Naive B cell (primary cell): ENCODE results near the gene CCDC43. TPM values are rescaled to one million over a fixed set of nuclear protein-coding genes. Genes with fewer than 3 reads are reported as not detected.
"Not testable (repeated sequence)": the region's sequence is repeated elsewhere in the genome, so short reads cannot be mapped to it uniquely, and the experiment has no call there.

Experiments used
- ATAC-seq, 2 donors: fragments of 150-1000 bp; cut with Tn5 transposase; 2 replicates each; pipeline ENCODE4 v1.10.0; 2021; ENCODE audit warnings: low read depth in 2 of 2, mild to moderate bottlenecking in 2 of 2, moderate library complexity in 2 of 2
- DNase-seq: peaks from one replicate; pipeline ENCODE4 v3.0.0; 2022
- H3K27ac Mint-ChIP-seq, 6 donors: one replicate each; pipeline ENCODE4 v1.8.0; 2020 to 2022; ENCODE audit warnings: mild to moderate bottlenecking in 6 of 6, mixed read lengths in 6 of 6, moderate library complexity in 5 of 6, inconsistent platforms in 2 of 6
- H3K27me3 Mint-ChIP-seq, 3 donors: one replicate each; pipeline ENCODE4 v1.8.0; 2021 to 2022; ENCODE audit warnings: mixed read lengths in 3 of 3, mild to moderate bottlenecking in 1 of 3
- H3K36me3 Mint-ChIP-seq, 2 donors: one replicate each; pipeline ENCODE4 v1.8.0; 2020 to 2022; ENCODE audit warnings: mixed read lengths in 2 of 2, inconsistent platforms in 1 of 2, mild to moderate bottlenecking in 1 of 2
- H3K4me1 Mint-ChIP-seq, 3 donors: one replicate each; pipeline ENCODE4 v1.8.0; 2020 to 2022; ENCODE audit warnings: mixed read lengths in 3 of 3, inconsistent platforms in 1 of 3, mild to moderate bottlenecking in 1 of 3, moderate library complexity in 1 of 3
- H3K4me3 Mint-ChIP-seq, 8 donors: one replicate each; pipeline ENCODE4 v1.8.0; 2020 to 2022; ENCODE audit warnings: mild to moderate bottlenecking in 8 of 8, mixed read lengths in 8 of 8, moderate library complexity in 8 of 8, inconsistent platforms in 2 of 8
- H3K9me3 Mint-ChIP-seq, 7 donors: one replicate each; pipeline ENCODE4 v1.8.0; 2020 to 2022; ENCODE audit warnings: mixed read lengths in 7 of 7, mild to moderate bottlenecking in 5 of 7, inconsistent platforms in 2 of 7, moderate library complexity in 1 of 7
- polyA plus RNA-seq, 6 donors: library from polyadenylated mRNA; unstranded; fragments of 300-500 nt; fragmentation: Illumina TruSeq; gene quantifications; one replicate each; pipeline ENCODE4 v1.2.3, GENCODE V29; 2021; ENCODE audit warnings: low read depth in 6 of 6

The CCDC43 gene
- polyA plus RNA-seq, 6 donors from 2014 or later = 3.7 to 13.8 (median 11.1) TPM

GRCh38 chr17:44653954-44654353, 35.6 kb downstream of the CCDC43 start:
- peak overlapping the region in 2 of 8 donors; percentile 21 to 25 for H3K4me3 Mint-ChIP-seq
- no peak for ATAC-seq
- no peak for DNase-seq
- no peak overlapping the region for H3K27ac Mint-ChIP-seq
- H3K36me3 Mint-ChIP-seq = peaks cover 3 to 6% of the 10 kb centered on the region in 2 donors
- H3K9me3 Mint-ChIP-seq = peaks cover 0 to 9% (median 4%) of the 10 kb centered on the region in 7 donors
- H3K27me3 Mint-ChIP-seq = peaks cover 36 to 58% (median 44%) of the 10 kb centered on the region in 3 donors
- peaks cover 0 to 10% (median 8%) of the 10 kb centered on the region in 3 donors for H3K4me1 Mint-ChIP-seq

DNA sequence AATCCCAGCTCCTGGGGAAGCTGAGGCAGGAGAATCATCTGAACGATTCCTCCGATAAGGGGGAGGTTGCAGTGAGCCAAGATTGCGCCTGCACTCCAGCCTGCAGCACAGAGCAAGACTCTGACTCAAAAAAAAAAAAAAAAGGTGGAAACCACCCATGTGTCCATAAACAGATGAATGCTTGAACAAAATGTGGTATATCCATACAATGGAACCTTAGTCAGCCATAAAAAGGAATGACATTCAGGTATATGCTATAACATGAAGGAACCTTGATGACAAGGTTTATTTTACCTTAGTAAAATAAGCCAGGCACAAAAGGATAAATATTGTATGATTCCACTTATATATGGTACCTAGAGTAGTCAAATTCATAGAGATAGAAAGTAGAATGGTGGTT, 36.2 kb downstream of the CCDC43 start:
- peaks cover 36 to 64% (median 44%) of the 10 kb centered on the region in 3 donors for H3K27me3 Mint-ChIP-seq
- no peak for DNase-seq
- peaks cover 3 to 6% of the 10 kb centered on the region in 2 donors for H3K36me3 Mint-ChIP-seq
- peaks cover 0 to 10% (median 9%) of the 10 kb centered on the region in 3 donors for H3K4me1 Mint-ChIP-seq
- peak overlapping the region in 1 of 8 donors; percentile 25 for H3K4me3 Mint-ChIP-seq
- peaks cover 0 to 9% (median 4%) of the 10 kb centered on the region in 7 donors for H3K9me3 Mint-ChIP-seq
- H3K27ac Mint-ChIP-seq = no peak overlapping the region
- ATAC-seq = no peak

DNA sequence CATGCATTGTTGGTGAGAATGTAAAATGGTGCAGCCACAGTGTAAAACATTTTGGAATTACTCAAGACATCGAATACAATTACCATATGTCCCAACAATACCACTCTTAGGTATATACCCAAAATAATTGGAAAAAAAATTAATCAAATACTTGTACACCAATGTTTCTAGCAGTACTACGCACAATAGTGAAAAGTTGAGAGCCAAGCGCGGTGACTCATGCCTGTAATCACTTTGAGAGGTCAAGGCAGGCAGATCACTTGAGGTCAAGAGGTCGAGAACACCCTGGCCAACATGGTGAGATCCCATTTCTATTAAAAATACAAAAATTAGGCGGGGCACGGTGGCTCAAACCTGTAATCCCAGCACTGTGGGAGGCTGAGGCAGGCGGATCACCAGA, 36.8 kb downstream of the CCDC43 start:
- ATAC-seq (no peak), DNase-seq (no peak)
- Mint-ChIP-seq H3K4me3 (no peak overlapping the region), H3K4me1 (peaks cover 0 to 14% (median 10%) of the 10 kb centered on the region in 3 donors), H3K9me3 (peaks cover 0 to 9% (median 4%) of the 10 kb centered on the region in 7 donors), H3K27ac (no peak overlapping the region), H3K27me3 (peaks cover 42 to 69% (median 44%) of the 10 kb centered on the region in 3 donors), H3K36me3 (peaks cover 3 to 6% of the 10 kb centered on the region in 2 donors)

DNA sequence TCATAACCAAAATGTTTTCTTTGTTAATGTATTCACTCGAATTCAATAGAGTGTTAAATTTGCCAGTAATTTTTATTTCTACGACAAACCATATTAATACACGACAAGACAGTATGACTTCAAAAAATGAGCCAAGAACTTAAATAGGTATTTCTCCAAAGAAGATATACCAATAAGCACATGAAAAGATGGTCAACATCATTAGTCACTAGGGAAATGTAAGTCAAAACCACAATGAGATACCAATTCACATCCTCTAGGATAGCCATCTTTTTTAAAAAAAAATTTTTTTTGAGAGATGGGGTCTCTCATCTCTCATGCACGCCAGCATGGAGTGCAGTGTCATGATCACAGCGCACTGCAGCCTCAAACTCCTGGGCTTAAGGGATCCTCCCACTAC, 38.3 kb downstream of the CCDC43 start:
- Mint-ChIP-seq H3K4me1 (peaks cover 0 to 9% (median 3%) of the 10 kb centered on the region in 3 donors), H3K4me3 (no peak overlapping the region), H3K27me3 (peaks cover 33 to 58% (median 37%) of the 10 kb centered on the region in 3 donors), H3K36me3 (peaks cover 0 to 6% of the 10 kb centered on the region in 2 donors), H3K9me3 (peaks cover 0 to 9% (median 3%) of the 10 kb centered on the region in 7 donors), H3K27ac (peak overlapping the region in 1 of 6 donors; percentile 64)
- no peak for ATAC-seq
- DNase-seq = no peak

DNA sequence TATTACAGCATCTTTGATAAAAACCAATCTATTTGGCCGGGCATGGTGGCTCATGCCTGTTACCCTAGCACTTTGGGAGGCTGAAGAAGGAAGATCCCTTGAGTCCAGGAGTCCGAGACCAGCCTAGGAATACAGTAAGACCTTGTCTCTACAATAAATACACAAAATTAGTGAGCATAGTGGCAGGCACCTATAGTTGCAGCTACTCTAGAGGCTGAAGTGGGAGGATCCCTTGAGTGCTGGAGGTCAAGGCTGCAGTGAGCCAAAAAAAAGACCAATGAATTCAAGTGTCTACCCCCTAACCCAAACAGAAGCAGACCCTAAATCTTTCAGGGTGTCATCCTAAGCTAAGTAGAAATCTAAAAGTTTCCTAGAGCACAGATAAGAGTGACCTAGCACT, 40.6 kb downstream of the CCDC43 start:
- peak overlapping the region in 1 of 6 donors; percentile 22 for H3K27ac Mint-ChIP-seq
- DNase-seq (no peak), ATAC-seq (no peak)
- H3K9me3 Mint-ChIP-seq = peaks cover 0 to 1% (median 0%) of the 10 kb centered on the region in 7 donors
- no peak overlapping the region for H3K4me3 Mint-ChIP-seq
- H3K36me3 Mint-ChIP-seq = no peaks in the 10 kb centered on the region
- H3K27me3 Mint-ChIP-seq = peaks cover 23 to 55% (median 32%) of the 10 kb centered on the region in 3 donors
- H3K4me1 Mint-ChIP-seq = peaks cover 0 to 5% (median 0%) of the 10 kb centered on the region in 3 donors

DNA sequence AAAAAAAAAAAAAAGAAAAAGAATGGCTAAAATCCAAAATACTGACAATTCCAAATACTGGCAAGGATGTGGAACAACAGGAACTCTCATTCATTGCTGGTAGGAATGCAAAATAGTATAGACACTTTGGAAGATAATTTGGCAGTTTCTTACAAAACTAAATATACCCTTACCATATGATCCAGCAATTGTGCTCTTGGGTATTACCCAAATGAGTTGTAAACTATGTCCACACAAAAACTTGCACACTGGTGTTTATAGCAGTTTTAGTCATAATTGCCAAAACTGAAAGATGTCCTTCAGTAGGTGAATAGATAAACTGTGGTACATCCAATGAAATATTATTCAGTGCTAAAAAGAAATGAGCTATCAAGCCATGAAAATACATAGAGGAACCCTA, 41.8 kb downstream of the CCDC43 start:
- Mint-ChIP-seq H3K4me1 (peaks cover 0 to 5% (median 0%) of the 10 kb centered on the region in 3 donors), H3K9me3 (peaks cover 0 to 1% (median 0%) of the 10 kb centered on the region in 7 donors), H3K27me3 (peaks cover 21 to 58% (median 35%) of the 10 kb centered on the region in 3 donors), H3K27ac (no peak overlapping the region), H3K36me3 (no peaks in the 10 kb centered on the region), H3K4me3 (no peak overlapping the region)
- DNase-seq = no peak
- no peak for ATAC-seq

DNA sequence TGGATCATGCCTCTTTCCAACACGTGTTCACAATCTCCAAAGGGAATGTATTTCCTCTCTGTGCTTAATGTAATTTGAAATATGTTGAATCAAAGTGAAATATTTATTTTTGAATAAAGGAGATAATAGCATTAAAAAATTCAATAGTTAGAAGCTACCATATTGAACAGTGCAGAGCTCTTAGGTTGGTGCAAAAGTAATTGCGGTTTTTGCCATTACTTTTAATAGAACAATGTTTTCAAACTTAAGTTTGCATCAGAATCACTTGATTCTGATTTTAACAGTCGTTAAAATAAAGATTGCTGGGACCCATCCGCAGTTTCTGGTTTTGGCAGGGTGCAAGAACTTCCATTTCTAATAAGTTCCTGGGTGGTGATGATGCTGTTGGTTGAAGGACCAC, 43.3 kb downstream of the CCDC43 start:
- Mint-ChIP-seq H3K9me3 (no peaks in the 10 kb centered on the region), H3K27me3 (peaks cover 21 to 69% (median 44%) of the 10 kb centered on the region in 3 donors), H3K4me3 (no peak overlapping the region), H3K4me1 (peaks cover 0 to 5% (median 0%) of the 10 kb centered on the region in 3 donors), H3K36me3 (no peaks in the 10 kb centered on the region), H3K27ac (no peak overlapping the region)
- DNase-seq (no peak), ATAC-seq (no peak)

DNA sequence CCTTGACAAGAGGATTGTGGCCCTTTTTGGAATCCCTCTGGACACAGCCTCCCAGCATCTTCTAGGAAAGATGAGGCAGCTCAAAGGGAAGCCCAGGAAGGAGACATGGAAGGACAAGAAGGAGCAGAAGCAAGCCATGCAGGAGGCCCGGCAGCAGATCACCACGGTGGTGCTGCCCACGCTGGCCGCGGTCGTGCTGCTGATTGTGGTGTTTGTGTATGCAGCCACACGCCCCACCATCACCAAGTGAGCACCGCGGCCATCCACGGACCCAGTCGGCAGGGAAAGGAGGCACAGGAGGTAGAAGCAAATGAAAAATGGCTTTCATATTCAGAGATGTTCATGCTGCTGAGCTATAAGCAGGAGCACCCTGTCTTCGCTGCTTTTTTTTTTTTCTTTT, 44.2 kb downstream of the CCDC43 start:
- peaks cover 19 to 66% (median 40%) of the 10 kb centered on the region in 3 donors for H3K27me3 Mint-ChIP-seq
- H3K4me3 Mint-ChIP-seq = no peak overlapping the region

DNA sequence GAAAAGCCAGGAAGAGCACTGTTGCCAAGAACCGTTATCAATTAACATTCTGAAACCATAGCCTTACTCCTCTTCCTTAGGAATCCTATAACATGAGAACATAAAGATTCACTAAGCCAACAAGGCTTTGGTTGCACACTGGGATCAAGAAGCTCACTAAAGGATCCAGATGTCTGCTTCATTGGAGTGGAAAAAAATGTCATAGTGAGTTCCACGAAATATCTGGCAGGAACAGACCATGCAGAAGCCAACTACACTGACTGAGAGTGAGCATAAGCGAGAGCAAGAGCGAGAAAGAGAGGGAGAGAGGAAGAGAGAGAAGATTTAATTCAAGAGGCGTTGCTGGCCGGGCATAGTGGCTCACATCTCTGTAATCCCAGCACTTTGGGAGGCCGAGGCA, 46.7 kb downstream of the CCDC43 start:
- Mint-ChIP-seq H3K36me3 (no peaks in the 10 kb centered on the region), H3K4me1 (no peaks in the 10 kb centered on the region), H3K27ac (no peak overlapping the region), H3K27me3 (peaks cover 16 to 55% (median 40%) of the 10 kb centered on the region in 3 donors), H3K4me3 (no peak overlapping the region), H3K9me3 (no peaks in the 10 kb centered on the region)
- ATAC-seq (no peak), DNase-seq (no peak)

More for the DNA sequence above, 44.2 kb downstream of the CCDC43 start:
- Mint-ChIP-seq H3K36me3 (no peaks in the 10 kb centered on the region), H3K9me3 (no peaks in the 10 kb centered on the region), H3K4me1 (peaks cover 0 to 5% (median 0%) of the 10 kb centered on the region in 3 donors), H3K27ac (no peak overlapping the region)
- ATAC-seq (no peak), DNase-seq (no peak)

- Mint-ChIP-seq H3K9me3 (no peaks in the 10 kb centered on the region), H3K4me1 (no peaks in the 10 kb centered on the region), H3K27ac (peak overlapping the region in 1 of 6 donors; percentile 49), H3K27me3 (peaks cover 9 to 38% (median 15%) of the 10 kb centered on the region in 3 donors), H3K36me3 (no peaks in the 10 kb centered on the region), H3K4me3 (no peak overlapping the region)
- DNase-seq = no peak
- ATAC-seq = no peak
Observed at GRCh38 chr17:44637066-44637465, 52.5 kb downstream of the CCDC43 start.

DNA sequence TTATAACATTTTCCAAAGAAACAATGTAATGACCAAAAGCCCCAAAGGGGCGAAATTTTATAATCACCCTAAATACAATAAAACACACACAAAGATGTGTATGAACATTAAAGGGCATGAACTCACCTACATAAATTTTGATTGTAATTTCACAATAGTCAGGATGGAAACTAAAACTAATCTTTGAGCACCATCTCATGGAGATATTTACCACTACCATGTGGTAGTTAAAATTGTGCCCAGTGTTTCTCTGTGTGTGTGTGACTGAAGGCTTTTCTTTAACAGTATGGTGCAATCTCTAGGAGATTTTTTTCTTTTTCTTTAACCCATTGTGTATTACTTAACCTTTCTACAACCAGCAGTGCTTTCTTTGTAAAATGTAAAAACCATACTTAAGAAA, 53.0 kb downstream of the CCDC43 start:
- Mint-ChIP-seq H3K4me3 (no peak overlapping the region), H3K4me1 (no peaks in the 10 kb centered on the region), H3K27me3 (peaks cover 4 to 33% (median 15%) of the 10 kb centered on the region in 3 donors), H3K9me3 (no peaks in the 10 kb centered on the region), H3K36me3 (no peaks in the 10 kb centered on the region), H3K27ac (no peak overlapping the region)
- DNase-seq (peak; percentile 14), ATAC-seq (peak in 1 of 2 donors; percentile 38)

GRCh38 chr17:44634401-44634800, 55.2 kb downstream of the CCDC43 start:
- H3K9me3 Mint-ChIP-seq, H3K27ac Mint-ChIP-seq, H3K36me3 Mint-ChIP-seq, H3K4me3 Mint-ChIP-seq, H3K4me1 Mint-ChIP-seq, ATAC-seq, DNase-seq: not testable (repeated sequence)
- H3K27me3 Mint-ChIP-seq = peaks cover 0 to 23% (median 11%) of the 10 kb centered on the region in 3 donors

DNA sequence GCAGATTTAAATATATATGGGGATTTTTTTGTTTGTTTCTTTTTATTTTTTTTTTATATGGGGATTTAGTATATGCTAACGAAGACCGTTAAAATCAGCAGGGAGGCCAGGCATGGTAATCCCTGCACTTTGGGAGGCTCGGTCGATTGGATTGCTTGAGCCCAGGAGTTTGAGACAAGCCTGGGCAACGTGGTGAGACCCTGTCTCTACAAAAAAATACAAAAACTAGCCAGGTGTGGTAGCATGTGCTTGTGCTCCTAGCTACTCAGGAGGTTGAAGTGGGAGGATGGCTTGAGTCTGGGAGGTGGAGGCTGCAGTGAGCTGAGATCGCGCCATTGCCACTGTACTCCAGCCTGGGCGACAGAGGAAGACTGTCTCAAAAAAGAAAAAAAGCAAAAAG, 55.6 kb downstream of the CCDC43 start:
- H3K27ac Mint-ChIP-seq = peak overlapping the region in 2 of 6 donors; percentile 76 to 77
- H3K4me3 Mint-ChIP-seq = peak overlapping the region in 1 of 8 donors; percentile 30
- no peaks in the 10 kb centered on the region for H3K36me3 Mint-ChIP-seq

DNA sequence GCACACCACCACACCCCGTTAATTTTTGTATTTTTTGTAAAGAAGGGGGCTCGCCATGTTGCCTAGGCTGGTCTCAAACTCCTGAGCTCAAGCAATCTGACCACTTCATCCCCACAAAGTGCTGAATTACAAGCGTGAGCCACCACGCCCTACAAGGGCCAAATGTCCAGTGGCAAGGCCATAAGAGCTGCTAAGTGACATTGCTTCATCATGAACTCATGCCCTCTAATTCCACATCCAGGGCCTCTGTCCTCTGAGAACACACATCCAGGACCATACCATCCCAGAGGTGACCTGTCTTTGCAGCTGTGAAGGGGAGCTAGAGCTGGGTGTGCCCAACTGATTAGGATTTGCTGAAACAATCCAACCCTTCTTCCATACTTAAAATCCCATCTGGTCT, 58.9 kb downstream of the CCDC43 start:
- H3K36me3 Mint-ChIP-seq = no peaks in the 10 kb centered on the region
- ATAC-seq (no peak), DNase-seq (no peak)
- H3K4me3 Mint-ChIP-seq = peak overlapping the region in 1 of 8 donors; percentile 35
- peaks cover 12 to 23% (median 15%) of the 10 kb centered on the region in 3 donors for H3K4me1 Mint-ChIP-seq
- H3K27me3 Mint-ChIP-seq = peaks cover 0 to 14% (median 7%) of the 10 kb centered on the region in 3 donors
- no peaks in the 10 kb centered on the region for H3K9me3 Mint-ChIP-seq
- no peak overlapping the region for H3K27ac Mint-ChIP-seq

More for the DNA sequence above, 55.6 kb downstream of the CCDC43 start:
- DNase-seq (no peak), ATAC-seq (no peak)
- Mint-ChIP-seq H3K9me3 (no peaks in the 10 kb centered on the region), H3K27me3 (peaks cover 0 to 22% (median 11%) of the 10 kb centered on the region in 3 donors), H3K4me1 (peaks cover 0 to 6% (median under 1%) of the 10 kb centered on the region in 3 donors)
